Epithelial cell of esophagus (primary cell): Measurements from ENCODE around the gene MROH7.

Experiments used
- DNase-seq: peaks from one replicate; pipeline ENCODE4 v3.0.0; 2010; ENCODE audit warnings: low read depth
- H3K4me3 ChIP-seq: 2 replicates; pipeline ENCODE4 v1.5.1; 2011; ENCODE audit warnings: mild to moderate bottlenecking, low read length, control low read depth
- CTCF ChIP-seq: IDR thresholded peaks from 2 replicates; pipeline ENCODE4 v1.5.1; 2011; ENCODE audit warnings: low read depth, mild to moderate bottlenecking, low read length, control low read depth, inconsistent platforms; ENCODE audit not compliant: insufficient read depth; ENCODE audit errors: missing control alignments

Gene MROH7

GRCh38 chr1:54705153-54705552, 63.6 kb downstream of the MROH7 start:
- DNase-seq: no peak
- TF ChIP-seq CTCF: no peak
- H3K4me3 ChIP-seq: no peak overlapping the region

- no peak overlapping the region for H3K4me3 ChIP-seq
- no peak for TF ChIP-seq CTCF
- DNase-seq: no peak
Observed at GRCh38 chr1:54706419-54706818, 64.8 kb downstream of the MROH7 start.

- peak; percentile 14 for DNase-seq
- TF ChIP-seq CTCF: no peak
- no peak overlapping the region for H3K4me3 ChIP-seq
Observed at GRCh38 chr1:54708385-54708784, 66.8 kb downstream of the MROH7 start.

- H3K4me3 ChIP-seq: no peak overlapping the region
- no peak for TF ChIP-seq CTCF
- DNase-seq: no peak
Observed at GRCh38 chr1:54709547-54710292, 68.1 kb downstream of the MROH7 start.

- no peak overlapping the region for H3K4me3 ChIP-seq
- DNase-seq: no peak
- no peak for TF ChIP-seq CTCF
Observed at GRCh38 chr1:54710434-54710833, 68.8 kb downstream of the MROH7 start.

GRCh38 chr1:54710841-54711240, 69.3 kb downstream of the MROH7 start:
- no peak overlapping the region for H3K4me3 ChIP-seq
- DNase-seq: no peak
- TF ChIP-seq CTCF: no peak

GRCh38 chr1:54711536-54711935, 70.0 kb downstream of the MROH7 start:
- no peak for DNase-seq
- no peak overlapping the region for H3K4me3 ChIP-seq
- TF ChIP-seq CTCF: no peak
